Medulla oblongata (tissue), 1 donor: Measurements from ENCODE around the gene C19orf38.
"Not testable (repeated sequence)": the region's sequence is repeated elsewhere in the genome, so short reads cannot be mapped to it uniquely, and the experiment has no call there.

Experiments
- DNase-seq: peaks from one replicate; pipeline ENCODE4 v3.0.0-alpha.2; 2015; ENCODE audit errors: extremely low spot score

The C19orf38 gene

DNA sequence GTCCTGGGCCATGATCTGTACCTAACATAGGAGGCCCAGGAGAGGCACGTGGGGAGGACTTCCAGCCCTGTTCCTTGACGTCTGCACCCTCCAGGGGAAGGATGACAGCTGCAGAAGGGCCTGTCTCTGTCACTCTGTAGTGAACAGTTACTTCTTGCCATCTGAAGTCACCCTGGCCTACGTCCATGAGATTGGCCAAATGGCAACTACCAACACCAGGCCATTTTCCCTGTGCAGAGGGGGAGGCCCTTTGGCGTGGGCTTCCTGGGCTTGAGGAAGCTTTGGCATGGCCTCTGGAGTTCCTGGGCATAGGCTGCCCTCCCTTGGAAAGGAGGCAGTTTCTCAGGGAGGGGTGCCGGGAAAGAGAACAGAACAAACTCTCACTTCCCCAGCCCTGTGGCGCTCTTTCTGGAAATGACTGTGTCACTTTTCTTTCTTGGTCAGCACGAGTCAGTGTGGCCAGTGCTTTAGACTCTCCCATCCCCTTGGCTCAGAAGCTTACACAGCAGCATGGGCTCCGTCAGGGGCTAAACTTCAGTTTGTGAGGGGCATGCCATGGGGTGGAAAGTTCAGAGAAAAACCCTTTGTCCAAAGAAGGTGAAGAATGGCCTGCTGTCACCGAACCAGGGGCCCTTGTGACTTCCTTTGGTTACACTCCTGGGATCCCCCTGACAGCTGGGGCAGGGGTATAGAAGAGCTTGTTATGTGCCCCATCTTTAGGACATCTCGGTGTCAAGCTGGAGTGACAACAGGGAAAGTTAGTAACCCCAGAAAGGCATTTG is 28.4 kb downstream of the C19orf38 start:
- peak; percentile 85 for DNase-seq

DNA sequence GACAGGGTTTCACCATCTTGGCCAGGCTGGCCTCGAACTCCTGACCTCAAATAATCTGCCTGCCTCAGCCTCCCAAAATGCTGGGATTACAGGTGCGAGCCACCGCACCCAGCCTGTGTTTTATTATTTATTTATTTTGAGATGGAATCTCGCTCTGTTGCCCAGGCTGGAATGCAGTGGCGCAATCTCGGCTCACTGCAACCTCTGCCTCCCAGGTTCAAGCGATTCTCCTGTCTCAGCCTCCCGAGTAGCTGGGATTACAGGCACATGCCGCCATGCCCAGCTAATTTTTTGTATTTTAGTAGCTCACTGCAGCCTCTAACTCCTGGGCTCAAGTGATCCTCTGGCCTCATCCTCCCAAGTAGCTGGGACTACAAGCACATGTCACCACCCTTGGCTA is 29.4 kb downstream of the C19orf38 start:
- not testable (repeated sequence) for DNase-seq

GRCh38 chr19:10878253-10878652 is 30.0 kb downstream of the C19orf38 start:
- no peak for DNase-seq

GRCh38 chr19:10881403-10882107 is 33.3 kb downstream of the C19orf38 start:
- no peak for DNase-seq

DNA sequence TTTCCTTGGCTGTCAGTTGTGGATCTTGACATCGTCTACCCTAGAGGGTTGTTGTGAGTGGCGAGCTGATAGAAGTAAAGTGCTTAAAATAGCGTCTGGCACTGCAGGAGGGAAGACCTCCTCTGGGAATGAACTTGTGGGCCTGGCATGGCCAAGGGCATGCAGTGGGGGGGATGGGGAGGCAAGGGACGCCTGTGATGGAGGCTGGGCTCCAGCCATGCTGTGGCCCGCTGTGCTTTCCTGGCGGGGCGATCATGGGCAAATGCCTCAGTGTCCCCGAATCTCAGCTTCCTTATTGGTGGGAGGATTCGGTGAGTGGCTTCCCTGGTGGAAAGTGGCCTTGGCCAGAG is 33.9 kb downstream of the C19orf38 start:
- DNase-seq: no peak

GRCh38 chr19:10884274-10884673 is 36.1 kb downstream of the C19orf38 start:
- no peak for DNase-seq

DNA sequence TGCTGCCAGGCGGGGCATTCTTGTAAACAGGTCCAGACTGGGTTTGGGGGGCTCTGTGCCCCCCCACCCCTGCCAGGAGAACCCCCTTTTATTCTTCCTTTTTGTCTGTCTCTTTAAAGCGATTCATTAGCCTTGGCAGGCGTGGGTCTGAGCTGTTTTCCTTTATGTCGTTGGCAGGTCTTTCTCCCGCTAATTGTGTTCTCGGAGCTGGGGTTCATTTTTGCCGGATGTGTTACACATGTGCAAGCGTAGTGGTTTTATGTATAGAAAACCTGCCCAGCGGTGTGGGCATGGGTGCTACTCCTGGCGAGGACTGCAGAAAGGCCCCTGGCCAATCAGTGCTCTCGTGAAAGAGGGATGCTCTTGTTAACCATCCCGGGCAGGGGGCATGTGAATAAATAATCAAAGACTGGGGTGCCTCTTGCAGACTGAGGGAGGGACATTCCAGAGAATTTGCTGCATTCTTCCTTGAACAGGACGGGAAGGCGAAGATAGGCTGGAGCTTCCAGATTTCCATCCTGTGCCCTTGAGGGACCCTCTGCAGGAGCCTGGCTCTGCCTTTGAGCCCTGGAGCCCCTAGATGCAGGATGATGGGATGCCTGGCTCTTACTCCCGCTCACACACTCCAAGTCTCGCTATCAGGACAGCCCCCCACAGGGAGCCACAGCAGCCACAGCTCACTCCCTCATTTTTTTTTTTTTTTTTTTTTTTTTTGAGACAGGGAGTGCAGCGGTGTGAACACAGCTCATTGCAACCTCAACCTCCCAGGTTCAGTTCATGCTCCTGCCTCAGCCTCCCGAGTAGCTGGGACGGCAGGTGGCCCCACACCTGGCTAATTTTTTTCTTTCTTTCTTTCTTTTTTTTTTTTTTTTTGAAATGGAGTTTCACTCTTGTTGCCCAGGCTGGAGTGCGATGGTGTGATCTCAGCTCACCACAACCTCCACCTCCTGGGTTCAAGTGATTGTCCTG is 37.3 kb downstream of the C19orf38 start:
- no peak for DNase-seq

DNA sequence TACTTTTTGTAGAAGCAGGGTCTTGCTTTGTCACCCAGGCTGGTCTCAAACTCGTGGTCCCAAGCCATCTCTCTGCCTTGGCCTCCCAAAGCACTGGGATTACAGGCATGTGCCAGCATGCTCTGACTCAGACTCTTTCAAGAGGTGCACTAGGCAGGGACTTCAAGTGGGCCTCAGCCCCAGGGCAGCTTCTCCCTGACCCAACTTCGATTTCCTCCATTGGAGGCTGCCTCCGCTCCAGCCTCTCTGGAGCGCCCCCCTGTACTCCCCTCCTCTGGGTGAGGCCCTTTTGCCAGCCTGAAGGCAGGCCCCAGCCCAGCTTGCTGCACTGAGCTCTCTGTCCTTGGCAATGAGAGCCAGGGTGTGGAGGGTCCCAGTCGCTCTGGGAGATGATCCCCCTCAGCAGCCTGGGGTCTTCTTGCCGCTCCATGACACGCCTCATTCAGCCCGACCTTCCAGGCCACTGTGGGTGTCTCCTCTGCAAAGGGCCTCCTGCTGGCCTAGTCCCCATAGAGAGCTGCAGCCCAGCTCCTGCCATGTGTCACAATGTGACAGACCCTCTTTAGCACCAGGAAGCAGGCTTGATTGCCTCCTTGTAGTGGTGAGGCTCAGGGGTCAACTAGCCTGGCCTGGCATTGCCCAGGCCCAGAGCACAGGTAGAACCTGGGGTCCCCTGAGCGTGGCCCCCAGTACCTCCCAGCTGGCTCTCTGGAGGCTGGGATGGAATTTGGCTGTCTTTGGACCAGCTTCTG is 39.6 kb downstream of the C19orf38 start:
- no peak for DNase-seq

DNA sequence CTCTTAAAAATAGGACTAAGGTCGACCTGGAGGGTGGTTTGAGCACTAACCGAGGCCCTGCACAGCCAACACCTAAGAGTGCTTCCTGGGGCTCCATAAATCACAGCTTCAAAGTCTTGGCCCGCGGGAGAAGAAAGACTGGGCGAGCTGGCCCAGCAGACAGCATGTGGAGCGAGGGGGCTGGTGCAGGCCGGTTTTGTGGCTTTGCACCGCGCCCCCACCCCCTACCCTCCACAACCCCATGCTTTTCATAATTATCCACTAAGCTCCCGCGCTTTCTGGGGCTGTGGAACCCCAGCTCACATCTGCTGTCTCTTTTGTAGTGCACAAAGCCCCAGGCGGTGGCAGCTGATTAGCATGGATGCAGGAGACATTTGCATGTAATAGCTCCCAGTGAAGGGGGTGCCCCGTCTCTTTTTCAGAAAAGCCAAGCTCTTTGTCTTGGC is 40.2 kb downstream of the C19orf38 start:
- DNase-seq: no peak

DNA sequence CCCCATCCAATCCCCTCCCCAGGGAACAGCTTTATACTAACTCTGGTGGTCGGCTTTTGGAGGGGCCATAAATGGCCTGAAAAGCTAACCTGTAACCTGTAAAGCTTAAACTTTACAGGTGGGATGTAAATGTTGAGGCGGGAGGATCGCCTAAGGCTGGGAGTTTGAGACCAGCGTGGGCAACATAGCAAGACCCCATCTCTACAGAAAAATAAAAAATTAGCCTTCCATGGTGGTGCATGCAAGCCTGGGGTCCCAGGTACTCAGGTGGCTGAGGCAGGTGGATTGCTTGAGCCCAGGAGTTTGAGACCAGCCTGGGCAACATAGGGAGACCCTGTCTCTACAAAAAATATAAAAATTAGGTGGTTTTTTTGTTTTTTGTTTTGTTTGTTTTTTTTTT is 41.7 kb downstream of the C19orf38 start:
- no peak for DNase-seq

- DNase-seq: no peak
These were observed 43.3 kb downstream of the C19orf38 start for GRCh38 chr19:10891405-10892086.

DNA sequence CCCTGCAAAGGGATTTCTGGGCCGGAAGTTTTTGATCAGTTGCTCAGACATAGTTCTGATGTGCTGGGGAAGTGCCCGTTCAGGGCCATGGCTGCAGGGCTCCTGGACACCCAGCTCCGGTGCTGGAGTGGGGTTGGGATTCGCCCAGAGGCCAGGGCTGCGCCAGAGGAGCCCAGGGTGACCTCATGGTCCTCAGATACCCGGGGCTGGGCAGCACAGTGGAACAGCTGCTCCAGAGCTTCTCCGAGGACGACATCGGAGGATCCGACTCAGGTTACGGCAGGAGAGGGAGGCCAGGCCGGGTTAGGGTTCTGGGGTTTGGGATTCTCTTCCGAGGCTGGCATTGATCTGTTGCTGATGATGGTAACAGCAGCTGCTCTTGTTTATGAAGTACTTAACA is 44.0 kb downstream of the C19orf38 start:
- no peak for DNase-seq

DNA sequence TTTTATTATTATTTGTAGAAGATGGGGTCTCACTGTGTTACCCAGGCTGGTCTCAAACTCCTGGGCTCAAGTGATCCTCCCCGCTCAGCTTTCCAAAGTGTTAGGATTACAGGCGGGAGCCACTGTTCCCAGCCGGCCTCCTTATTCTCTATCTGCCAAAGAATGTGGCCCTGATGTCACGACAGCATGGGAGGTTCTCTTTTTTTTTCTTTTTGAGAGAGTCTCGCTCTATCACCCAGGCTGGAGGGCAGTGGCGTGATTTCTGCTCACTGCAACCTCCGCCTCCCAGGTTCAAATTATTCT is 46.6 kb downstream of the C19orf38 start:
- DNase-seq: no peak

- no peak for DNase-seq
These were observed 47.1 kb downstream of the C19orf38 start for GRCh38 chr19:10895363-10895762.

GRCh38 chr19:10895920-10896319 is 47.7 kb downstream of the C19orf38 start:
- DNase-seq: no peak

GRCh38 chr19:10896851-10897526 is 48.8 kb downstream of the C19orf38 start:
- DNase-seq: no peak

- DNase-seq: no peak
These were observed 50.4 kb downstream of the C19orf38 start for GRCh38 chr19:10898633-10899032.

GRCh38 chr19:10899151-10899653 is 51.0 kb downstream of the C19orf38 start:
- DNase-seq: peak; percentile 54

DNA sequence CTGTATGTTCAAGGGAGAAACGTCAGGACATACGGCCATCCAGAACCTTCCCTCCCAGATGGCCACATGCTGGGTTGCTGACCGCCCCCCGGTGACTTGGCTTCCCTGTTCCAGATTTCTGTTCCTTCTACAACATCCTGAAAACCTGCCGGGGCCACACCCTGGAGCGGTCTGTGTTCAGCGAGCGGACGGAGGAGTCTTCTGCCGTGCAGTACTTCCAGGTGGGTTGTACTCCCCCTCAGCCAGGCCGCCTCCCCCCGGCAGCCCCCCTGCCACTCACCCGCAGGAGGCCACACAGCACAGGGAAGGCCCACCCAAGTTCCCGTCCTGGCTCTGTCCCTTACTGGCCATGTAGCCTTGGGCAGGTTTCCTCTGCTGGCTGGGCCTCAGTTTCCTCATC is 59.7 kb downstream of the C19orf38 start:
- DNase-seq: no peak

GRCh38 chr19:10908380-10908960 is 60.3 kb downstream of the C19orf38 start:
- DNase-seq: no peak
